Measurements from ENCODE around the gene IQCN.

IQCN gene

GRCh38 chr19:18289471-18290301 is 15.4 kb upstream of the IQCN start:
- H3K36me3 ChIP-seq (ENCODE audit: control insufficient read depth in 2 of 2, insufficient read depth in 1 of 2, low read length in 2 of 2): no peaks in the 10 kb centered on the region
- CTCF ChIA-PET: interaction anchor here (1.4 kb wide), 1 partner anchor 10 kb away, joined by 5 read pairs; no protein-coding TSS in a partner anchor
- TF ChIP-seq ZSCAN18 (tag by site-specific recombination; IDR thresholded peaks at IDR 0.05): no peak
- H3K27ac ChIP-seq (ENCODE audit: extremely low read depth, low read depth, low read length): no peak overlapping the region
- no peak overlapping the region for H3K4me3 ChIP-seq (ENCODE audit: low read depth, low read length)
- H3K9me3 ChIP-seq (ENCODE audit: control insufficient read depth, insufficient read depth, low read depth, low read length): no peaks in the 10 kb centered on the region
- peaks cover 2% of the 10 kb centered on the region; the same call in 1 of the 2 replicates for H3K4me1 ChIP-seq (ENCODE audit: control insufficient read depth, insufficient read depth, low read length)
- POLR2A ChIA-PET: interaction anchor here (0.7 kb wide), 1 partner anchor 1351 kb away, joined by 4 read pairs; no protein-coding TSS in a partner anchor

- Histone ChIP-seq H3K4me3 (ENCODE audit: low read depth, low read length) (no peak overlapping the region), H3K9me3 (ENCODE audit: control insufficient read depth, insufficient read depth, low read depth, low read length) (no peaks in the 10 kb centered on the region), H3K27ac (ENCODE audit: extremely low read depth, low read depth, low read length) (no peak overlapping the region), H3K4me1 (ENCODE audit: control insufficient read depth, insufficient read depth, low read length) (peaks cover 2% of the 10 kb centered on the region; the same call in 1 of the 2 replicates), H3K36me3 (ENCODE audit: control insufficient read depth in 2 of 2, insufficient read depth in 1 of 2, low read length in 2 of 2) (no peaks in the 10 kb centered on the region)
- TF ChIP-seq ZBTB8A (tag by site-specific recombination; IDR thresholded peaks at IDR 0.05): peak; percentile 46; the same call in 1 of the 2 replicates
- no peak for TF ChIP-seq ZNF112 (tag by site-specific recombination; IDR thresholded peaks at IDR 0.05)
- no peak for TF ChIP-seq ZBTB6 (tag by site-specific recombination; IDR thresholded peaks at IDR 0.05)
- TF ChIP-seq GLIS2 (tag by site-specific recombination; IDR thresholded peaks at IDR 0.05): peak; percentile 46
- TF ChIP-seq ZBTB49 (tag by site-specific recombination; IDR thresholded peaks at IDR 0.05; ENCODE audit: low read depth): no peak
- TF ChIP-seq PATZ1 (tag by site-specific recombination; IDR thresholded peaks at IDR 0.05): peak; percentile 37; the same call in 1 of the 2 replicates
- TF ChIP-seq KLF8 (tag by site-specific recombination; IDR thresholded peaks at IDR 0.05): no peak
- 0 out of 2 replicates have a peak, but pooled peaks have one; percentile 13 for TF ChIP-seq ZIC2 (tag by site-specific recombination; IDR thresholded peaks at IDR 0.05)
- peak; percentile 86 for TF ChIP-seq ZNF335 (tag by site-specific recombination; conservative IDR thresholded peaks at IDR 0.05)
- TF ChIP-seq GLIS1 (tag by site-specific recombination; IDR thresholded peaks at IDR 0.05): peak; percentile 60
- no peak for TF ChIP-seq ZNF521 (tag by site-specific recombination; IDR thresholded peaks at IDR 0.05)
- TF ChIP-seq ZNF600 (tag by site-specific recombination; IDR thresholded peaks at IDR 0.05): peak; percentile 12; the same call in 1 of the 2 replicates
- peak; percentile 22; the same call in 1 of the 2 replicates for TF ChIP-seq ZFHX2 (tag by site-specific recombination; conservative IDR thresholded peaks at IDR 0.05)
- no peak for TF ChIP-seq SP2 (tag by site-specific recombination; IDR thresholded peaks at IDR 0.05)
- 0 out of 2 replicates have a peak, but pooled peaks have one; percentile 17 for TF ChIP-seq CTCF (tag by site-specific recombination; IDR thresholded peaks at IDR 0.05)
- no peak for TF ChIP-seq ZNF548 (tag by site-specific recombination; IDR thresholded peaks at IDR 0.05)
- peak; percentile 78; the same call in 1 of the 2 replicates for TF ChIP-seq ZNF223 (tag by site-specific recombination; IDR thresholded peaks at IDR 0.05)
- TF ChIP-seq ZNF23 (tag by site-specific recombination; IDR thresholded peaks at IDR 0.05; ENCODE audit: borderline replicate concordance): no peak
- no peak for TF ChIP-seq OVOL3 (tag by site-specific recombination; IDR thresholded peaks at IDR 0.05)
- ChIA-PET CTCF (interaction anchor here (0.5 to 1.6 kb wide), 4 partner anchors 9 to 41 kb away, joined by 3 to 5 read pairs (median 3); no protein-coding TSS in a partner anchor), POLR2A (interaction anchor here (0.6 to 0.7 kb wide), 2 partner anchors 8 to 156 kb away, joined by 3 to 4 read pairs; no protein-coding TSS in a partner anchor)
Observed at GRCh38 chr19:18287836-18288772, 13.9 kb upstream of the IQCN start.
